GM12878 (cell line): ENCODE results near the gene SRCIN1. TPM values are rescaled to one million over a fixed set of nuclear protein-coding genes. Genes with fewer than 3 reads are reported as not detected.
A peak's percentile ranks its signal among the peaks of the same experiment; 100 is the strongest.

Source experiments
- ATAC-seq: fragments of 200-7000 bp; cut with Tn5 transposase; 3 replicates; pipeline ENCODE4 v1.9.1; 2020; ENCODE audit warnings: mild to moderate bottlenecking, moderate library complexity
- BruUV-seq: library from RNA; stranded (reverse); fragments of 400-500 nt; replicated peaks from 2 replicates; lab custom pipeline; 2021; lab: Mats Ljungman, UMichigan
- CTCF ChIA-PET: fragments of 300-600 bp; sonication (Branson Sonifier 250); formaldehyde crosslinking; extraction: SDS; loops from one replicate; lab custom pipeline; 2021; ENCODE audit warnings: inconsistent platforms; lab: Yijun Ruan, JAX
- POLR2A ChIA-PET: fragments of 350-600 bp; formaldehyde crosslinking; extraction: SDS; loops from one replicate; lab custom pipeline; 2021; ENCODE audit warnings: inconsistent platforms; lab: Charles Lee
- RAD21 ChIA-PET: fragments of 300-600 bp; sonication (Branson Sonifier 250); formaldehyde crosslinking; loops from one replicate; lab custom pipeline; 2023; ENCODE audit warnings: antibody characterized with exemption; ENCODE audit not compliant: unreplicated experiment; lab: Charles Lee
- SMC1A ChIA-PET: fragments of 300-600 bp; sonication (Branson Sonifier 250); formaldehyde crosslinking; loops from one replicate; lab custom pipeline; 2023; ENCODE audit not compliant: unreplicated experiment, uncharacterized antibody; lab: Charles Lee
- DNase-seq: peaks from one replicate; pipeline ENCODE4 v3.0.0-alpha.2; 2011; ENCODE audit warnings: low read depth, low spot score
- FAIRE-seq: peaks from 3 replicates; lab custom pipeline; 2011; peaks lifted over from hg19 to GRCh38; lab: Jason Lieb, UNC
- H2AFZ ChIP-seq: 2 replicates; pipeline ENCODE4 v1.6.0; 2011; ENCODE audit warnings: low read depth, low read length, control low read depth; ENCODE audit not compliant: control insufficient read depth
- H3K27ac ChIP-seq: 2 replicates; pipeline ENCODE4 v1.5.1; 2011; ENCODE audit warnings: control low read depth; ENCODE audit not compliant: control insufficient read depth, insufficient read depth
- H3K27me3 ChIP-seq, 2 experiments: replicated peaks in 1 of 2; 2 replicates each; pipeline versions ENCODE4 v1.6.0 to v1.6.1; 2011; ENCODE audit warnings: low read length in 1 of 2; ENCODE audit not compliant: control insufficient read depth in 2 of 2, insufficient read depth in 2 of 2
- H3K36me3 ChIP-seq, 2 experiments: 2 replicates each; pipeline ENCODE4 v1.5.1; 2011; ENCODE audit warnings: low read length in 1 of 2; ENCODE audit not compliant: control insufficient read depth in 2 of 2, insufficient read depth in 2 of 2
- H3K4me1 ChIP-seq: 2 replicates; pipeline ENCODE4 v1.6.1; 2011; ENCODE audit warnings: mild to moderate bottlenecking, low read length, moderate library complexity, mixed read lengths; ENCODE audit not compliant: control insufficient read depth, insufficient read depth
- H3K4me2 ChIP-seq: 2 replicates; pipeline ENCODE4 v1.6.0; 2011; ENCODE audit warnings: control low read depth; ENCODE audit not compliant: control insufficient read depth, insufficient read depth
- H3K4me3 ChIP-seq: fragments of 200-600 bp; sonication (generic); 2 replicates; pipeline ENCODE4 v1.5.1; 2016
- H3K79me2 ChIP-seq: 2 replicates; pipeline ENCODE4 v1.6.0; 2011; ENCODE audit warnings: low read length; ENCODE audit not compliant: control insufficient read depth, insufficient read depth
- H3K9ac ChIP-seq: 2 replicates; pipeline ENCODE4 v1.8.0; 2011; ENCODE audit warnings: low read length, control low read depth, mixed read lengths; ENCODE audit not compliant: control insufficient read depth, insufficient read depth
- H3K9me3 ChIP-seq: replicated peaks from 3 replicates; pipeline ENCODE4 v1.5.1; 2011; ENCODE audit warnings: mild to moderate bottlenecking, low read length; ENCODE audit not compliant: control insufficient read depth, insufficient read depth
- H4K20me1 ChIP-seq: 2 replicates; pipeline ENCODE4 v1.6.0; 2011; ENCODE audit not compliant: control insufficient read depth, insufficient read depth
- BCL11A ChIP-seq: IDR thresholded peaks from 2 replicates; pipeline ENCODE4 v1.6.1; 2011; ENCODE audit warnings: low read depth, low read length
- CTCF ChIP-seq, 3 experiments: IDR thresholded peaks in 2 of 3; conservative IDR thresholded peaks in 1 of 3; 2 replicates each; pipeline ENCODE4 v1.5.1; 2011; ENCODE audit warnings: low read depth in 3 of 3, low read length in 3 of 3, mild to moderate bottlenecking in 3 of 3, control low read depth in 2 of 3, moderate library complexity in 2 of 3, inconsistent platforms in 1 of 3, mixed read lengths in 1 of 3; ENCODE audit not compliant: control insufficient read depth in 2 of 3, insufficient read depth in 1 of 3; ENCODE audit errors: extremely low read depth in 1 of 3
- E4F1 ChIP-seq: fragments of 450-650 bp; IDR thresholded peaks from 2 replicates; pipeline ENCODE4 v1.6.1; 2018; ENCODE audit warnings: borderline replicate concordance, mild to moderate bottlenecking; ENCODE audit not compliant: partially characterized antibody
- EGR1 ChIP-seq, 2 experiments: IDR thresholded peaks; 1 replicate in 1 of 2; 2 replicates in 1 of 2; pipeline ENCODE4 v1.6.1; 2011 to 2012; ENCODE audit warnings: low read depth in 2 of 2, low read length in 2 of 2, borderline replicate concordance in 1 of 2, mild to moderate bottlenecking in 1 of 2, moderate library complexity in 1 of 2
- HSF1 ChIP-seq: fragments of 150-350 bp; IDR thresholded peaks from 2 replicates; pipeline ENCODE4 v1.6.1; 2014; ENCODE audit warnings: mild to moderate bottlenecking, low read depth, low read length
- NR2C2 ChIP-seq: IDR thresholded peaks from 2 replicates; pipeline ENCODE4 v1.6.1; 2011; ENCODE audit warnings: borderline replicate concordance, low read depth; ENCODE audit not compliant: control insufficient read depth, insufficient read length
- POLR2AphosphoS5 ChIP-seq: IDR thresholded peaks from 2 replicates; pipeline ENCODE4 v1.6.1; 2011; ENCODE audit warnings: mild to moderate bottlenecking, low read length, inconsistent platforms
- SREBF1 ChIP-seq: IDR thresholded peaks from 2 replicates; pipeline ENCODE4 v1.6.1; 2012; ENCODE audit warnings: mild to moderate bottlenecking, low read length
- ZBTB4 ChIP-seq: fragments of 450-650 bp; formaldehyde crosslinking; IDR thresholded peaks from 2 replicates; pipeline ENCODE4 v1.4.0; 2022; ENCODE audit warnings: mild to moderate bottlenecking, moderate library complexity
- ZNF384 ChIP-seq: IDR thresholded peaks from 2 replicates; pipeline ENCODE4 v1.6.1; 2012; ENCODE audit warnings: low read depth, mild to moderate bottlenecking, low read length, improper control_type of control experiment, borderline replicate concordance
- ZZZ3 ChIP-seq: IDR thresholded peaks from 2 replicates; pipeline ENCODE4 v1.6.1; 2011; ENCODE audit warnings: low read depth; ENCODE audit not compliant: control insufficient read depth, insufficient read length
- WGBS: methylation state at CpG from one replicate; pipeline ENCODE4 v1.1.6; 2016; ENCODE audit warnings: low lambda C conversion rate; ENCODE audit not compliant: insufficient replicate concordance, insufficient coverage; ENCODE audit errors: missing lambda C conversion rate; 5-methylcytosine and 5-hydroxymethylcytosine counted together
- in situ Hi-C: fragments of 300-500 bp; cut with MboI; formaldehyde crosslinking; loops from 9 replicates; pipeline ENCODE4 v1.14.3; 2018; ENCODE audit warnings: mixed read lengths
- intact Hi-C: fragments of 100-400 bp; cut with micrococcal nuclease; formaldehyde crosslinking; loops from one replicate; pipeline ENCODE4 v1.14.2; 2022; ENCODE audit not compliant: unreplicated experiment
- polyA plus RNA-seq, 11 experiments: library from polyadenylated mRNA; depleted of rRNA in 4 of 11; unstranded in 6 of 11; stranded (reverse) in 5 of 11; fragments of >200 nt; fragmentation: Nextera tagmentation in 4 of 11; fragmentation: Illumina TruSeq in 1 of 11; extraction: Ambion mirVana in 4 of 11; extraction: Trizol in 1 of 11; gene quantifications; 1 replicate in 1 of 11; 2 replicates in 10 of 11; pipeline versions ENCODE4 v1.2.1 to v1.2.3, GENCODE V29; 2011 to 2016; ENCODE audit warnings: inconsistent platforms in 2 of 11, missing spikeins in 2 of 11, low read depth in 1 of 11
- total RNA-seq, 4 experiments: library from RNA; depleted of rRNA in 3 of 4; stranded (reverse); fragments of >200 nt in 3 of 4; fragmentation: Illumina TruSeq in 1 of 4; extraction: Trizol in 1 of 4; gene quantifications; 2 replicates each; pipeline versions ENCODE4 v1.2.1 to v1.2.3, GENCODE V29; 2013 to 2021

The SRCIN1 gene
- total and polyA plus RNA-seq, 10 of the 15 experiments (the other 5 are each of a cell fraction or from before 2014, with no cell fraction given) = under 0.01 to 0.74 (median 0.20) TPM; not detected in 3

- Histone ChIP-seq H2AFZ (peak overlapping the region; percentile 94), H3K79me2 (no peaks in the 10 kb centered on the region), H3K4me1 (peaks cover 20% of the 10 kb centered on the region), H3K27me3 (peaks cover 22 to 23% of the 10 kb centered on the region in 2 experiments), H4K20me1 (no peaks in the 10 kb centered on the region), H3K4me2 (peak overlapping the region; percentile 98), H3K9ac (peak overlapping the region; percentile 8; the same call in 1 of the 2 replicates), H3K36me3 (no peaks in the 10 kb centered on the region), H3K4me3 (peak overlapping the region; percentile 60), H3K9me3 (no peaks in the 10 kb centered on the region), H3K27ac (no peak overlapping the region)
- peak; percentile 47 for DNase-seq
- ATAC-seq = peak; percentile 92
- WGBS = 3% methylated on average over 40 of the region's 44 CpGs
- ChIA-PET SMC1A (interaction anchor here (0.6 to 9.3 kb wide), 13 partner anchors 12 to 815 kb away, joined by 3 to 227 read pairs (median 4); partner anchors contain the start of gene HNF1B), RAD21 (interaction anchor here (0.5 to 4.8 kb wide), 17 partner anchors 9 to 1108 kb away, joined by 3 to 294 read pairs (median 5); partner anchors contain the start of gene EPOP), CTCF (interaction anchor here (0.7 to 10.9 kb wide), 33 partner anchors 8 to 595 kb away, joined by 3 to 492 read pairs (median 6); partner anchors contain the start of gene SRCIN1), POLR2A (interaction anchor here (0.6 to 2.8 kb wide), 11 partner anchors 10 to 110 kb away, joined by 3 to 15 read pairs (median 3); no protein-coding TSS in a partner anchor)
- no TSS peak for BruUV-seq
- intact Hi-C loops (no loop called here), in situ Hi-C loops (loop anchor here (5.0 kb wide), 1 partner anchor 108 kb away; no protein-coding TSS in a partner anchor)
- FAIRE-seq = no peak
- no peak for TF ChIP-seq BCL11A
- peak in 1 of 2 experiments; percentile 81; a peak in 2 of 3 replicates for TF ChIP-seq EGR1 (IDR thresholded peaks at IDR 0.05; ENCODE audit: borderline replicate concordance in 1 of 2, low read depth in 2 of 2, low read length in 2 of 2)
- peak; percentile 41 to 55 (median 50); a peak in 4 of 6 replicates for TF ChIP-seq CTCF (IDR thresholded peaks at IDR 0.05 in 2 of 3, conservative IDR thresholded peaks at IDR 0.05 in 1 of 3; ENCODE audit: control insufficient read depth in 2 of 3, extremely low read depth in 1 of 3, insufficient read depth in 1 of 3, low read depth in 3 of 3, low read length in 3 of 3)
- no peak for TF ChIP-seq POLR2AphosphoS5
- TF ChIP-seq HSF1 = no peak
- no peak for TF ChIP-seq ZZZ3
- TF ChIP-seq ZBTB4 (CRISPR knock-in tag) = no peak
- TF ChIP-seq SREBF1 = no peak
- no peak for TF ChIP-seq ZNF384
- no peak for TF ChIP-seq NR2C2
- no peak for TF ChIP-seq E4F1
These were observed 46.5 kb downstream of the SRCIN1 start for GRCh38 chr17:38559051-38559879.
